DOHH2 (cell line): Measurements from ENCODE around the gene GSTM5.
"Not testable (repeated sequence)": the region's sequence is repeated elsewhere in the genome, so short reads cannot be mapped to it uniquely, and the experiment has no call there.

Experiments
- H3F3A ChIP-seq: fragments of 200-600 bp; sonication (generic), shearing (Covaris generic); 2 replicates; pipeline ENCODE4 v1.6.0; 2016; ENCODE audit warnings: antibody characterized with exemption, mild to moderate bottlenecking; ENCODE audit not compliant: control insufficient read depth, insufficient read depth
- H3K27ac ChIP-seq: fragments of 200-600 bp; sonication (generic); 2 replicates; pipeline ENCODE4 v1.5.1; 2014; ENCODE audit warnings: low read depth, mild to moderate bottlenecking, low read length, moderate library complexity
- H3K27me3 ChIP-seq: fragments of 200-600 bp; sonication (generic); 2 replicates; pipeline ENCODE4 v1.6.1; 2014; ENCODE audit warnings: mild to moderate bottlenecking, low read length, mixed read lengths; ENCODE audit not compliant: control insufficient read depth
- H3K36me3 ChIP-seq: fragments of 200-600 bp; sonication (generic); 2 replicates; pipeline ENCODE4 v1.6.1; 2014; ENCODE audit warnings: mild to moderate bottlenecking, low read length, moderate library complexity, mixed read lengths; ENCODE audit not compliant: control insufficient read depth
- H3K4me1 ChIP-seq: fragments of 200-600 bp; sonication (generic); 2 replicates; pipeline ENCODE4 v1.6.1; 2014; ENCODE audit warnings: mild to moderate bottlenecking, low read length, mixed read lengths; ENCODE audit not compliant: control insufficient read depth
- H3K4me2 ChIP-seq: fragments of 200-600 bp; sonication (generic); 2 replicates; pipeline ENCODE4 v1.6.0; 2014; ENCODE audit warnings: mild to moderate bottlenecking, low read length, moderate library complexity
- H3K4me3 ChIP-seq: fragments of 200-600 bp; sonication (generic); 2 replicates; pipeline ENCODE4 v1.5.1; 2014; ENCODE audit warnings: mild to moderate bottlenecking, low read length, mixed read lengths
- H3K79me2 ChIP-seq: fragments of 200-600 bp; sonication (generic); 2 replicates; pipeline ENCODE4 v1.6.1; 2014; ENCODE audit warnings: mild to moderate bottlenecking, low read length, mixed read lengths; ENCODE audit not compliant: control insufficient read depth
- H3K9me2 ChIP-seq: fragments of 200-600 bp; sonication (generic); replicated peaks from 2 replicates; pipeline ENCODE4 v1.6.1; 2014; ENCODE audit warnings: mild to moderate bottlenecking, low read length, mixed read lengths; ENCODE audit not compliant: control insufficient read depth
- H3K9me3 ChIP-seq: fragments of 200-600 bp; sonication (generic); 2 replicates; pipeline ENCODE4 v1.6.1; 2014; ENCODE audit warnings: antibody characterized with exemption, low read length, mixed read lengths; ENCODE audit not compliant: control insufficient read depth, insufficient read depth
- H4K20me1 ChIP-seq: fragments of 200-600 bp; sonication (generic); 2 replicates; pipeline ENCODE4 v1.6.0; 2014; ENCODE audit warnings: low read depth, mild to moderate bottlenecking, antibody characterized with exemption, low read length, moderate library complexity; ENCODE audit not compliant: control insufficient read depth, insufficient read depth
- CTCF ChIP-seq: fragments of 200-600 bp; sonication (generic); IDR thresholded peaks from one replicate; pipeline ENCODE4 v1.5.1; 2014; ENCODE audit warnings: antibody characterized with exemption, mild to moderate bottlenecking, low read depth, low read length; ENCODE audit not compliant: poor library complexity, severe bottlenecking
- EZH2phosphoT487 ChIP-seq: fragments of 200-600 bp; sonication (generic); IDR thresholded peaks from 2 replicates; pipeline ENCODE4 v1.6.1; 2017; ENCODE audit warnings: borderline replicate concordance, mild to moderate bottlenecking, antibody characterized with exemption, low read length, moderate library complexity, mixed read lengths

Gene GSTM5

GRCh38 chr1:109765896-109766615, 54.0 kb downstream of the GSTM5 start:
- H3K9me2 ChIP-seq, result no peaks in the 10 kb centered on the region
- TF ChIP-seq EZH2phosphoT487 (no peak), CTCF (no peak)

GRCh38 chr1:109766991-109767636, 55.1 kb downstream of the GSTM5 start:
- not testable (repeated sequence) for H4K20me1 ChIP-seq

More at GRCh38 chr1:109765896-109766615, 54.0 kb downstream of the GSTM5 start:
- H3K9me3 ChIP-seq, result no peaks in the 10 kb centered on the region
- no peaks in the 10 kb centered on the region for H3F3A ChIP-seq
- no peaks in the 10 kb centered on the region for H3K36me3 ChIP-seq
- no peak overlapping the region for H3K4me2 ChIP-seq
- H4K20me1 ChIP-seq, result no peaks in the 10 kb centered on the region
- H3K4me1 ChIP-seq, result no peaks in the 10 kb centered on the region
- H3K4me3 ChIP-seq, result no peak overlapping the region
- H3K27ac ChIP-seq, result no peak overlapping the region
- no peaks in the 10 kb centered on the region for H3K27me3 ChIP-seq
- H3K79me2 ChIP-seq, result no peaks in the 10 kb centered on the region

More at GRCh38 chr1:109766991-109767636, 55.1 kb downstream of the GSTM5 start:
- not testable (repeated sequence) for H3F3A ChIP-seq, H3K27me3 ChIP-seq, H3K27ac ChIP-seq, H3K4me2 ChIP-seq, H3K79me2 ChIP-seq, H3K36me3 ChIP-seq, H3K9me3 ChIP-seq, H3K4me1 ChIP-seq, H3K9me2 ChIP-seq, H3K4me3 ChIP-seq
